ENCODE data around the gene CCDC154.

DNA sequence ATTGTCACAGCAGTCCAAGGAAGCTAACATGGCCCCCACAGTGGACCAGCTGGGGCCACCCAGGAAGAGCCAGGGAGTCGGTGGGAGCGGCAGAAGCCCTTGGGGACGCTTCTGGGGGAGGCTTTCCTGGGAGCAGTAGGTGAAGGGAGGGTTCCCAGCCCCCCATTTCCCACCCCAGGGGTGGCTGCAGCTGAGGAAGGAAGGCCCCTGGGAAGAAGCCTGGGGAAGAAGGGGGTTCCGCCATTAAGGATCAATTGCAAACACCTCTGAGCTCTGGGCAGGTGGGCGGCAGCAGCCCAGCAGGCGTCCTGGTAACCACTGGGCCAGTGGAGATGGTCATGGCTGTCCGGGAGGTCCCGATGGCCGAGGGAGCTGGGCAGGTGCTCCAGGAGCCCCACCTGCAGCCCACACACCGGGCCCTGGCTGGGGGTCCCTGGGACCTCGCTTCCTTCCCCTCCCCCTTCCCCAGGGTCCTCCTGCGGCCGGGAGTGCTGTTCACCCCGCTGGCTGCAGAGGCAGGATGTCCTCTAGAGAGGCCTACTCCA is 14.1 kb downstream of the CCDC154 start:
- TF ChIP-seq, protein P1, sequence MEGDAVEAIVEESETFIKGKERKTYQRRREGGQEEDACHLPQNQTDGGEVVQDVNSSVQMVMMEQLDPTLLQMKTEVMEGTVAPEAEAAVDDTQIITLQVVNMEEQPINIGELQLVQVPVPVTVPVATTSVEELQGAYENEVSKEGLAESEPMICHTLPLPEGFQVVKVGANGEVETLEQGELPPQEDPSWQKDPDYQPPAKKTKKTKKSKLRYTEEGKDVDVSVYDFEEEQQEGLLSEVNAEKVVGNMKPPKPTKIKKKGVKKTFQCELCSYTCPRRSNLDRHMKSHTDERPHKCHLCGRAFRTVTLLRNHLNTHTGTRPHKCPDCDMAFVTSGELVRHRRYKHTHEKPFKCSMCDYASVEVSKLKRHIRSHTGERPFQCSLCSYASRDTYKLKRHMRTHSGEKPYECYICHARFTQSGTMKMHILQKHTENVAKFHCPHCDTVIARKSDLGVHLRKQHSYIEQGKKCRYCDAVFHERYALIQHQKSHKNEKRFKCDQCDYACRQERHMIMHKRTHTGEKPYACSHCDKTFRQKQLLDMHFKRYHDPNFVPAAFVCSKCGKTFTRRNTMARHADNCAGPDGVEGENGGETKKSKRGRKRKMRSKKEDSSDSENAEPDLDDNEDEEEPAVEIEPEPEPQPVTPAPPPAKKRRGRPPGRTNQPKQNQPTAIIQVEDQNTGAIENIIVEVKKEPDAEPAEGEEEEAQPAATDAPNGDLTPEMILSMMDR (conservative IDR thresholded peaks at IDR 0.05; ENCODE audit: low read length), result no peak
- no peak for TF ChIP-seq EZH2phosphoT487 (IDR thresholded peaks at IDR 0.05; ENCODE audit: borderline replicate concordance, low read depth, low read length)
